ENCODE data around the gene CARD19. TPM values are rescaled to one million over a fixed set of nuclear protein-coding genes. Genes with fewer than 3 reads are reported as not detected.

CARD19 gene
- total RNA-seq, 2 donors from 2014 or later: 16.4 to 21.9 TPM

DNA sequence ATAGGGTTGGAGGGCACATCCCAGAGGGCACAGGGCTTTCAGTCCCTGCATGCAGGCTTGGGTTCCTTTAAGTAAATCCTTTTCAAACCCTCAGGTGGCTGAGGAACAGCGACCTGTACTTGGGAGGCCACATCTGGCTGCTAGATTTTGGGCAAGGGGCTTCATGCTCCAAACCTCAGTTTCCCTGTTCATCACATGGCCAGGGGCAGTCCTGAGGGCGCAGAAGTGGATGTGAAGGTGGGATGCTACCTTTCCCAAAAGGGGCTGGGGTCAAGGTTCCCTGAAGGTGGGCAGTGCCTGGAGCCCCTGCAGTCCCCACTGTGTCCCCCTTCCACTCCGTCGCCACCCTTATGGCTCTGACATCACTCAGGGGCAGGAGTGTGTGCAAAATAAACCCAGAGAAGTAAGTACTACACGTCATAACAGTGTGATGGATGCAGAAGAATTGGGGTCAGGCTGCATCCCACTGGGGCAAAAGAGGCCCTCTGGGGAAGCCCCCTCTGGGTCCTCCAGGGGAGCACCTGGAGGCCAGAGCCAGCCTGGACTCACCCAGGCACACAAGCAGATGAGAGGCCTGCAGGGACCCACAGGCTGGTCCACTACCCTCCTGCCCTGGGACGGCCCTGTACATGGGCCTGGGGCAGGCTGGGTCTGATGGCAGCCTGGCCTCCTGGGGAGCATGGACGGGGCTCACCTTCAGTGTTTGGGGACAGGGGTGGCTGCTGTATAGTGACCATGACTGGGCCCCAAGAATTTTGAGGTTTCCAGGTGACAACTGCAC lies 1.9 kb upstream of the CARD19 start:
- peak; percentile 46 for DNase-seq
- no peaks in the 10 kb centered on the region for H3K36me3 Mint-ChIP-seq (ENCODE audit: low read depth)
- no peak overlapping the region for H3K4me3 ChIP-seq (ENCODE audit: low read length)
- 75 to 79% methylated on average over 4 to 7 of the region's 7 CpGs for WGBS, 2 experiments (ENCODE audit: insufficient coverage in 1 of 2, insufficient read length in 1 of 2)
- TF ChIP-seq, protein P1, sequence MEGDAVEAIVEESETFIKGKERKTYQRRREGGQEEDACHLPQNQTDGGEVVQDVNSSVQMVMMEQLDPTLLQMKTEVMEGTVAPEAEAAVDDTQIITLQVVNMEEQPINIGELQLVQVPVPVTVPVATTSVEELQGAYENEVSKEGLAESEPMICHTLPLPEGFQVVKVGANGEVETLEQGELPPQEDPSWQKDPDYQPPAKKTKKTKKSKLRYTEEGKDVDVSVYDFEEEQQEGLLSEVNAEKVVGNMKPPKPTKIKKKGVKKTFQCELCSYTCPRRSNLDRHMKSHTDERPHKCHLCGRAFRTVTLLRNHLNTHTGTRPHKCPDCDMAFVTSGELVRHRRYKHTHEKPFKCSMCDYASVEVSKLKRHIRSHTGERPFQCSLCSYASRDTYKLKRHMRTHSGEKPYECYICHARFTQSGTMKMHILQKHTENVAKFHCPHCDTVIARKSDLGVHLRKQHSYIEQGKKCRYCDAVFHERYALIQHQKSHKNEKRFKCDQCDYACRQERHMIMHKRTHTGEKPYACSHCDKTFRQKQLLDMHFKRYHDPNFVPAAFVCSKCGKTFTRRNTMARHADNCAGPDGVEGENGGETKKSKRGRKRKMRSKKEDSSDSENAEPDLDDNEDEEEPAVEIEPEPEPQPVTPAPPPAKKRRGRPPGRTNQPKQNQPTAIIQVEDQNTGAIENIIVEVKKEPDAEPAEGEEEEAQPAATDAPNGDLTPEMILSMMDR (conservative IDR thresholded peaks at IDR 0.05): no peak
- no peaks in the 10 kb centered on the region for H3K9me3 ChIP-seq (ENCODE audit: control insufficient read depth, low read length)
- peaks cover 4% of the 10 kb centered on the region for H3K27me3 Mint-ChIP-seq (ENCODE audit: insufficient read depth)
- peak overlapping the region; percentile 58 for H3K4me3 Mint-ChIP-seq
- H3K27ac Mint-ChIP-seq: no peak overlapping the region
- no peak overlapping the region for H3K27ac ChIP-seq (ENCODE audit: low read depth, low read length)
- peaks cover 5% of the 10 kb centered on the region for H3K4me1 Mint-ChIP-seq
- H3K9ac ChIP-seq (ENCODE audit: extremely low read depth, low read length, poor library complexity, severe bottlenecking): no peak overlapping the region
- H3K36me3 ChIP-seq (ENCODE audit: control insufficient read depth, insufficient read depth, low read length): no peaks in the 10 kb centered on the region
- no peaks in the 10 kb centered on the region for H3K27me3 ChIP-seq (ENCODE audit: control insufficient read depth, insufficient read depth, low read length, poor library complexity, severe bottlenecking)
- H3K9me3 Mint-ChIP-seq: no peaks in the 10 kb centered on the region
- peaks cover 7% of the 10 kb centered on the region for H3K4me1 ChIP-seq (ENCODE audit: control insufficient read depth, insufficient read depth, low read length)

DNA sequence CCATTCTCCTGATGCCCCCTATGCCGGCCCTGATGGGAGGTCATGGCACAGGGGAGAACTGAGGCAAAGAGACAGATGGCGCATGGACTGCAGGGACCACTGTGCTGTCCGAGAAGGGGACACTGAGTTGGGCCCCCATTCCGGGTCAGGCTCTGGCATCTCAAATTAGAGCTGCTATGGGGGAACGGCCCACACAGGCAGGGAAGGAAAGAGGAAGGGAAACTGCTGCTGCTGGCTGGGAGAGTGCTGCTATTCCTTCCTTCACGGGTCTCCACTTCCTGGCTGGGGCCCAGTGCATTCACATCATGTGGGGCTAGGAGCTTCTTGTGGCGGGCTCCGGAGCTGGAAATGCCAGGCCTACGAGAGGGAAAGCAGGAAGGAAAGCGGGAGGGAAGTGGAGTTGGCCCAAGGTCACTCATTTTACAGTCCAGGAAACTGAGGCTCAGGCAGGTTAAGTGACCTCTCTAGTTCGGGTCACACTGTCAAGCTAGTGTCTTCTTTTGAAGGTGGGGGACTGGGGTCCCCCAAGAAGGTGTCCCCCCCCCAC lies 1.3 kb upstream of the CARD19 start:
- Histone ChIP-seq H3K9me3 (ENCODE audit: control insufficient read depth, low read length) (no peaks in the 10 kb centered on the region), H3K27me3 (ENCODE audit: control insufficient read depth, insufficient read depth, low read length, poor library complexity, severe bottlenecking) (no peaks in the 10 kb centered on the region), H3K4me3 (ENCODE audit: low read length) (peak overlapping the region; percentile 78), H3K36me3 (ENCODE audit: control insufficient read depth, insufficient read depth, low read length) (no peaks in the 10 kb centered on the region), H3K9ac (ENCODE audit: extremely low read depth, low read length, poor library complexity, severe bottlenecking) (peak overlapping the region; percentile 25), H3K4me1 (ENCODE audit: control insufficient read depth, insufficient read depth, low read length) (peaks cover 7% of the 10 kb centered on the region), H3K27ac (ENCODE audit: low read depth, low read length) (peak overlapping the region; percentile 82)
- peak; percentile 57 for DNase-seq
- WGBS, 2 experiments (ENCODE audit: insufficient coverage in 1 of 2, insufficient read length in 1 of 2): 82 to 84% methylated on average over 9 to 11 of the region's 11 CpGs
- Mint-ChIP-seq H3K27ac (peak overlapping the region; percentile 85), H3K27me3 (ENCODE audit: insufficient read depth) (peaks cover 4% of the 10 kb centered on the region), H3K36me3 (ENCODE audit: low read depth) (no peaks in the 10 kb centered on the region), H3K4me1 (peaks cover 5% of the 10 kb centered on the region), H3K4me3 (peak overlapping the region; percentile 58), H3K9me3 (no peaks in the 10 kb centered on the region)
- TF ChIP-seq, protein P1 (conservative IDR thresholded peaks at IDR 0.05): no peak

DNA sequence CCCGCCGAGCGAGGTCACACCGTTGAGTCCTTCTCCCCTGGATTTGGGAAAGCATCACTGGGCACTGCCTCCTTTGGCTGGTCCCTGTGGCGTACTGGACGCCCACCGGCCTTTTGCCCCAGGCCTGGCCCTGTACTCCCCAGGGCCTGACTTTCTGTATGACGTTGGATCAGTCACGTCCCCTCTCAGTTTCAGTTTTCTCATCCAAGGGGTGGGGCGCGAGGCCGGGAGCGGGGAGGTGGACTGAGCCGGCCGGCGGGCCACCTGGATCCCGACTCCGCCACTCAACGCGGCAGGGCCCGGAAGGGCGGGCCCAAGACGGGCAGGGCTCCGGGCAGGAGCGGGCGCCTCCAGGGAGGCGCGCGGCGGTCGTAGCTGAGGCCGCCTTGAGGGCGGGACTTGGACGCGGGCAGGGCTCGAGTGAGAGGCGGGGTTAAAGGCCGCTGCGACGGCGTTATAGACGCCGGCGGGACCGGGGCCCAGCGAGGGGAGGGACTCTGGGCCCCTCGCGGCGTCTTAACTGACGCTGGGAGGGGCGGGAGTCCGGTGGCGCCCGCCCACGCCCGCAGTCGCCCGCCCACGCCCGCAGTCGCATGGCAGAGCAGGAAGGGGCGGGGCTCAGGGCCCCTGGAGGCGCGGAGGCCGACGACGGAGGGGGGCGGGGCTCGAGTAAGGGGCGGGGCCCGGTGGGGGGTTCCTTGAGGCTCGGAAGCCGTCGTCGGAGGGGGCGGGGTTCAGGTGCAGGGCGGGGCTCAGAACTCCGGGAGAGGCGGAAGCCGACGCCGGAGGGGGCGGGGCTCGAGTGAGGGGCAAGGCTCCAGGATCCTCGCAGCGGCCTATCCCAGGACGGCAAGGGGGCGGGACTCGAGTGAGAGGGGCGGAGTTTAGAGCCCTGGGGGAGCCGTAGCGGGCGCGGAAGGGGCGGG lies 549 bp upstream of the CARD19 start:
- no peaks in the 10 kb centered on the region for H3K36me3 Mint-ChIP-seq (ENCODE audit: low read depth)

More for the DNA sequence above, 549 bp upstream of the CARD19 start:
- Histone ChIP-seq H3K4me3 (ENCODE audit: low read length) (peak overlapping the region; percentile 78), H3K27me3 (ENCODE audit: control insufficient read depth, insufficient read depth, low read length, poor library complexity, severe bottlenecking) (no peaks in the 10 kb centered on the region), H3K9ac (ENCODE audit: extremely low read depth, low read length, poor library complexity, severe bottlenecking) (peak overlapping the region; percentile 25), H3K36me3 (ENCODE audit: control insufficient read depth, insufficient read depth, low read length) (no peaks in the 10 kb centered on the region), H3K27ac (ENCODE audit: low read depth, low read length) (peak overlapping the region; percentile 82), H3K9me3 (ENCODE audit: control insufficient read depth, low read length) (no peaks in the 10 kb centered on the region), H3K4me1 (ENCODE audit: control insufficient read depth, insufficient read depth, low read length) (peaks cover 7% of the 10 kb centered on the region)
- TF ChIP-seq, protein P1 (conservative IDR thresholded peaks at IDR 0.05): no peak
- DNase-seq: peak; percentile 100
- H3K4me3 Mint-ChIP-seq: peak overlapping the region; percentile 74
- H3K4me1 Mint-ChIP-seq: peaks cover 5% of the 10 kb centered on the region
- H3K27ac Mint-ChIP-seq: peak overlapping the region; percentile 80
- WGBS, 2 experiments (ENCODE audit: insufficient coverage in 1 of 2, insufficient read length in 1 of 2): 7 to 35% methylated on average over 11 to 90 of the region's 95 CpGs
- H3K9me3 Mint-ChIP-seq: no peaks in the 10 kb centered on the region
- peaks cover 4% of the 10 kb centered on the region for H3K27me3 Mint-ChIP-seq (ENCODE audit: insufficient read depth)
